Activated naive CD8-positive, alpha-beta T cell treated with anti-CD3 and anti-CD28 coated beads, Interleukin-2, amount 10 ng/mL, durations not matched to agents 7 days and 5 days (primary cell): ENCODE data around the gene DDAH1. TPM values are rescaled to one million over a fixed set of nuclear protein-coding genes. Genes with fewer than 3 reads are reported as not detected.
"Not testable (repeated sequence)": the region's sequence is repeated elsewhere in the genome, so short reads cannot be mapped to it uniquely, and the experiment has no call there.

Experiments
- ATAC-seq: fragments of 150-1000 bp; cut with Tn5 transposase; one replicate; pipeline ENCODE4 v1.10.0; 2021; ENCODE audit warnings: low read depth, moderate library complexity
- POLR2A ChIA-PET: fragments of 350-600 bp; sonication (Branson Sonifier 250); formaldehyde crosslinking; loops from one replicate; lab custom pipeline; 2021; ENCODE audit warnings: antibody characterized with exemption; lab: Charles Lee
- DNase-seq: peaks from one replicate; pipeline ENCODE4 v3.0.0; 2021
- H3K27ac Mint-ChIP-seq: one replicate; pipeline ENCODE4 v1.8.0; 2022; ENCODE audit warnings: mild to moderate bottlenecking, mixed read lengths
- H3K27me3 Mint-ChIP-seq: one replicate; pipeline ENCODE4 v1.8.0; 2022; ENCODE audit warnings: mild to moderate bottlenecking, moderate library complexity, mixed read lengths
- H3K36me3 Mint-ChIP-seq: one replicate; pipeline ENCODE4 v1.8.0; 2021; ENCODE audit warnings: mild to moderate bottlenecking, mixed read lengths
- H3K4me1 Mint-ChIP-seq: one replicate; pipeline ENCODE4 v1.8.0; 2021; ENCODE audit warnings: mixed read lengths
- H3K4me3 Mint-ChIP-seq: one replicate; pipeline ENCODE4 v1.8.0; 2022; ENCODE audit warnings: mild to moderate bottlenecking, moderate library complexity, mixed read lengths
- H3K9me3 Mint-ChIP-seq: one replicate; pipeline ENCODE4 v1.8.0; 2021; ENCODE audit warnings: mixed read lengths
- total RNA-seq, 2 experiments: library from RNA; stranded (reverse); gene quantifications; one replicate each; pipeline ENCODE4 v1.2.3, GENCODE V29; 2021

DDAH1 gene
- total RNA-seq = not detected

GRCh38 chr1:85465099-85465785, at the start of gene DDAH1:
Gene DDAH1, minus strand, starts transcription at chr1:85465159. Its CDS starts 114 bp downstream, at chr1:85465045.
- no peak for DNase-seq
- Mint-ChIP-seq H3K4me3 (peak within 1 kb of the TSS; percentile 71), H3K36me3 (no peaks in the 10 kb centered on the region), H3K27me3 (peaks cover 57% of the 10 kb centered on the region), H3K9me3 (no peaks in the 10 kb centered on the region), H3K27ac (no peak within 1 kb of the TSS), H3K4me1 (peaks cover 2% of the 10 kb centered on the region)
- peak; percentile 70 for ATAC-seq
- POLR2A ChIA-PET = no interaction called here

- H3K4me1 Mint-ChIP-seq, H3K36me3 Mint-ChIP-seq, DNase-seq, ATAC-seq, POLR2A ChIA-PET, H3K27ac Mint-ChIP-seq, H3K27me3 Mint-ChIP-seq, H3K4me3 Mint-ChIP-seq, H3K9me3 Mint-ChIP-seq: not testable (repeated sequence)
These were observed 49.0 kb upstream of the DDAH1 start for GRCh38 chr1:85513998-85514397.

DNA sequence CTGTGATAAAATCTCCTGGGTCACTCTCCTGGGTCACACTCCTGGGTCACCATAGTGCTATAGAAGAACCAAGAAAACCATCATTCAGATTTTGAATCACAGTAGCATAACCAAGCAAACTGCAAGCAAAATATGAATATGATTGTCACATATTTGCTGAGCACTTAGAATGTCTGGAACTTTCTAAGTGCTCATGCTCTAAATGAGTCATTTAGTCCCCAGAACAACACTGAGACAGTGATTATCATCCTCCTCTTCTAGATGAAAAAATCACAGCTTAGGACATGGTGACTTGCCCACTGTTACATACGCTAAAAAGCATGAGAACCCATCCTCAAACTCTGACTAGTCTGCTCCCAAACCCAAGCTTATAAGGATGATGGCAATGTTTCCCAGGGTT, 39.5 kb upstream of the DDAH1 start:
- no peaks in the 10 kb centered on the region for H3K36me3 Mint-ChIP-seq
- H3K4me3 Mint-ChIP-seq = no peak overlapping the region
- POLR2A ChIA-PET = no interaction called here
- no peaks in the 10 kb centered on the region for H3K9me3 Mint-ChIP-seq
- no peaks in the 10 kb centered on the region for H3K4me1 Mint-ChIP-seq
- peaks cover 11% of the 10 kb centered on the region for H3K27me3 Mint-ChIP-seq
- DNase-seq = no peak
- no peak overlapping the region for H3K27ac Mint-ChIP-seq
- ATAC-seq = no peak

DNA sequence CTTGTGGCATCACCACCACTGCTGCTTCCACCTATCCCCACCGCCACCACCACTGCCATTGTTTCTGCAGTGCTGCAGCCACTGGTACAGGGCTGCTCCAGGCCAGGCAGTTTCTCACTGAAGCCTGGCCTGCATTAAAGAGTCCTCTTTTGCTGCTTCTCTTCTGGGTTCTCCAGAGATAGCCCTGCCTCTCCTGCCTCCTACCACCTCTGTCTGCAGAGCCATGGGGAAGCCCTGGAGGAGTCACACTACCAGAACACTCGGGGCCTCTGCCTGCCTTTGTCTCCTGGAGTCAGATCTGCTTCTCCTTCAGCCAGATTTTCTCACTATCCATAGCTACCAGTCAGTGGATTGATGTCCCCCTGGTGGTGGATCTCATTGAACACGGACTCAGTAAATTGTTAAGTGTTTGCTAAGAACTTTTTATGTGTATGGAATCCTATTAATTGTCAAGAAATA, 37.7 kb upstream of the DDAH1 start:
- no peaks in the 10 kb centered on the region for H3K4me1 Mint-ChIP-seq
- H3K27ac Mint-ChIP-seq = no peak overlapping the region
- H3K36me3 Mint-ChIP-seq = no peaks in the 10 kb centered on the region
- H3K4me3 Mint-ChIP-seq = no peak overlapping the region
- DNase-seq (no peak), ATAC-seq (no peak)
- POLR2A ChIA-PET = no interaction called here
- H3K27me3 Mint-ChIP-seq = peaks cover 11% of the 10 kb centered on the region
- H3K9me3 Mint-ChIP-seq = no peaks in the 10 kb centered on the region

- Mint-ChIP-seq H3K9me3 (no peaks in the 10 kb centered on the region), H3K4me1 (no peaks in the 10 kb centered on the region), H3K4me3 (no peak overlapping the region), H3K27me3 (peaks cover 11% of the 10 kb centered on the region), H3K36me3 (no peaks in the 10 kb centered on the region), H3K27ac (no peak overlapping the region)
- DNase-seq (no peak), ATAC-seq (no peak)
- POLR2A ChIA-PET = no interaction called here
These were observed 37.2 kb upstream of the DDAH1 start for GRCh38 chr1:85502171-85502570.

DNA sequence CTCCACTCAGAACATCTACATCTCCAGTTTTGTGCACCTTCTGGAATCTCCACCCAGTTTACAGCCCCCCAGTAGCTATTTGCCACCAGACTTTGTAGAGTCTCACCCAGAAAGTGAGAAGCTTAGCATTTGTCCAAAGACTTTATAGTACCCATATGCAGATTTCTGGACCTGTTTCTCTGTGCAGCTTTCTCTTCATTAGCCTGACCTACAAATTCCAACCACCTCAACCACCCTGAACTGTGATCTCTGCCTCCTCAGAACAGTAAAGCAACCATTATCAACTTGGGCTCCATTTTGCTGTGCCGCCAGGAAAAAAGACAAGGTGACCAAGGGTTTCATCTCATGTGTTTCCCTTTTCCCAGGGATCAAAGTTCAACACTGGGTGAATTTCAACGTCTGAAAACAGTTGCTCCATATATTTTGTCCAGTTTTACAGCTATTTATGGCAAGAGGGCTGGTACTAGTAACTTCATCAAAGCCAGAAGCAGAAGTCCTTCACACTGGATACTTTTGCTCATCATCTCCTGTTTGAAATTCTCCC, 36.5 kb upstream of the DDAH1 start:
- peaks cover 11% of the 10 kb centered on the region for H3K27me3 Mint-ChIP-seq
- no peaks in the 10 kb centered on the region for H3K36me3 Mint-ChIP-seq
- DNase-seq = no peak
- H3K4me3 Mint-ChIP-seq = no peak overlapping the region
- POLR2A ChIA-PET = no interaction called here
- ATAC-seq = no peak
- H3K27ac Mint-ChIP-seq = no peak overlapping the region
- H3K4me1 Mint-ChIP-seq = no peaks in the 10 kb centered on the region
- H3K9me3 Mint-ChIP-seq = no peaks in the 10 kb centered on the region

DNA sequence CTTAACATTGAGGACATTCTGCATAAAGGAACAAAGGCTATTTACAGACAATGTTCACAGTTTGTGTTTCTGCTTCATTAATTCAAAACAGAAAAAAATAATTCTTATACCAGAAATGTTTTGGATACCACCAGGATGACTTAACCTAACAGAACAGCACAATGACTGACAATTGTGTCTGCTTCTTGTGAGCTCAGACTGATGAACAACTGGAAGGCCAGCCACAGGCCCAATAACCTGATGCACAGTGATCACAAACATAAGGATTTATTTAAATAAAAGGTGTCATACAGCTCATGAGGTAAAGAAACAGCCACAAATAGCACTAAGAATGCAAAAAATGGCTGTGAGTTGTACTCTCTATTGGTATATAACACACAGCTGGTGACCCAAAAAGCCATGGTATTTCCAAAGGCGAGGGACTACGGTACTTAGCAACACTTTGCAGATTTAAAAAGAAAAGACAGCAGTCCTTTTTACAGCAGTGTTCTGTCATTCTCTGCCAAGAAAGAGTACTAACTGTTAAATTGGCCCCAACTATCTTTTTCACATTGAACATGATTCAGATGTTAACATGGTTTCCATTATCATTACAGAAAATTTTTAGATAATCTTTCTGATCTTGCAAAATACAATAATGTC, 32.1 kb upstream of the DDAH1 start:
- Mint-ChIP-seq H3K27ac (no peak overlapping the region), H3K9me3 (no peaks in the 10 kb centered on the region), H3K4me1 (no peaks in the 10 kb centered on the region), H3K4me3 (no peak overlapping the region), H3K27me3 (peaks cover 16% of the 10 kb centered on the region), H3K36me3 (no peaks in the 10 kb centered on the region)
- ATAC-seq (no peak), DNase-seq (no peak)
- POLR2A ChIA-PET = no interaction called here

GRCh38 chr1:85495556-85495955, 30.6 kb upstream of the DDAH1 start:
- Mint-ChIP-seq H3K27me3 (peaks cover 11% of the 10 kb centered on the region), H3K36me3 (no peaks in the 10 kb centered on the region), H3K9me3 (no peaks in the 10 kb centered on the region), H3K27ac (no peak overlapping the region), H3K4me1 (no peaks in the 10 kb centered on the region), H3K4me3 (no peak overlapping the region)
- DNase-seq (no peak), ATAC-seq (no peak)
- POLR2A ChIA-PET = no interaction called here

GRCh38 chr1:85494904-85495266, 29.9 kb upstream of the DDAH1 start:
- Mint-ChIP-seq H3K27ac (no peak overlapping the region), H3K27me3 (peaks cover 7% of the 10 kb centered on the region), H3K36me3 (no peaks in the 10 kb centered on the region), H3K4me1 (no peaks in the 10 kb centered on the region), H3K9me3 (no peaks in the 10 kb centered on the region), H3K4me3 (no peak overlapping the region)
- DNase-seq (no peak), ATAC-seq (no peak)
- POLR2A ChIA-PET = no interaction called here

GRCh38 chr1:85494074-85494903, 29.3 kb upstream of the DDAH1 start:
- no peak overlapping the region for H3K4me3 Mint-ChIP-seq
- no peak overlapping the region for H3K27ac Mint-ChIP-seq
- H3K9me3 Mint-ChIP-seq = no peaks in the 10 kb centered on the region
- no peaks in the 10 kb centered on the region for H3K4me1 Mint-ChIP-seq
- no peaks in the 10 kb centered on the region for H3K36me3 Mint-ChIP-seq
- H3K27me3 Mint-ChIP-seq = peaks cover 10% of the 10 kb centered on the region
- POLR2A ChIA-PET = no interaction called here
- no peak for ATAC-seq
- no peak for DNase-seq

- Mint-ChIP-seq H3K27ac (no peak overlapping the region), H3K27me3 (peaks cover 19% of the 10 kb centered on the region)
These were observed 25.5 kb upstream of the DDAH1 start for GRCh38 chr1:85490270-85490985.

DNA sequence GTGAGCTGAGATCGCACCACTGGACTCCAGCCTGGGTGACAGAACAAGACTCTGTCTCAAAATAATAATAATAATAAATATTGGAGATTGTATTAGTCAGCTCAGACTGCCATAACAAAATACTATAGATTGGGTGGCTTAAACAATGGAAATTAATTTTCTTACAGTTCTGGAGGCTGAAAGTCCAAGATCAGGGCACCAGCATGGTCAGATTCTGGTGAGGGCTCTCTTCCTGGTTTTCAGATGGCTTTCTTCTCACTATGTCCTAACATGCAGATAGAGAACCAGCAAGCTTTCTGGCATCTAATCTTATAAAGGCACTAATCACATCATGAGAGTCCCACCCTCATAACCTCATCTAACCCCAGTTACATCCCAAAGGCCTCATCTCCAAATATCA, 23.2 kb upstream of the DDAH1 start:
- Mint-ChIP-seq H3K36me3 (no peaks in the 10 kb centered on the region), H3K9me3 (no peaks in the 10 kb centered on the region), H3K27me3 (peaks cover 20% of the 10 kb centered on the region), H3K4me1 (no peaks in the 10 kb centered on the region), H3K27ac (no peak overlapping the region), H3K4me3 (no peak overlapping the region)
- POLR2A ChIA-PET = no interaction called here
- DNase-seq (no peak), ATAC-seq (no peak)

More at GRCh38 chr1:85490270-85490985, 25.5 kb upstream of the DDAH1 start:
- POLR2A ChIA-PET = no interaction called here
- no peak overlapping the region for H3K4me3 Mint-ChIP-seq
- no peaks in the 10 kb centered on the region for H3K9me3 Mint-ChIP-seq
- H3K4me1 Mint-ChIP-seq = no peaks in the 10 kb centered on the region
- DNase-seq = no peak
- no peaks in the 10 kb centered on the region for H3K36me3 Mint-ChIP-seq
- ATAC-seq = no peak

DNA sequence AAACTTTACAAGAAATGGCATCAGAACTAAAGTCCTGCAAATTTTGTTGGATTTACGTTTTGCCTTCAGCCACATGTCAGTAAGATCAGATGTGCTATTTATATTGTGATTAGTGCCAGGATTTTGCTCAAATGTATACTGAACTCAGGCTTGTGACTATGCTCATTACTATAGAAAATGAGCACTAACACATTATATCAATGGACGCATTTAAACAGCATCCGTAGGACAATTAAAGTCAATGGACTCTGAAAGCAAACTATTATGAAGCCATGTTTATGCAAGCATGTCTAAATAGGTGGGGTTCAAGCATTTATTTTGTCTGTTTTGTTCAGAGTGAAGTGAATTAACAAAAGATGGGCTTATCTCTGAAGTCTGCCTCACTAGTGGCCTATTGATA, 20.6 kb upstream of the DDAH1 start:
- POLR2A ChIA-PET = no interaction called here
- Mint-ChIP-seq H3K4me3 (no peak overlapping the region), H3K36me3 (no peaks in the 10 kb centered on the region), H3K9me3 (no peaks in the 10 kb centered on the region), H3K4me1 (no peaks in the 10 kb centered on the region), H3K27me3 (peaks cover 22% of the 10 kb centered on the region), H3K27ac (no peak overlapping the region)
- DNase-seq = no peak
- ATAC-seq = no peak
